ENCODE results near the gene AP4B1. TPM values are rescaled to one million over a fixed set of nuclear protein-coding genes. Genes with fewer than 3 reads are reported as not detected.

AP4B1 gene
- total and polyA plus RNA-seq, 9 of the 15 experiments (the other 6 are each of a cell fraction or from before 2014, with no cell fraction given) = 15.8 to 36.5 (median 24.6) TPM

DNA sequence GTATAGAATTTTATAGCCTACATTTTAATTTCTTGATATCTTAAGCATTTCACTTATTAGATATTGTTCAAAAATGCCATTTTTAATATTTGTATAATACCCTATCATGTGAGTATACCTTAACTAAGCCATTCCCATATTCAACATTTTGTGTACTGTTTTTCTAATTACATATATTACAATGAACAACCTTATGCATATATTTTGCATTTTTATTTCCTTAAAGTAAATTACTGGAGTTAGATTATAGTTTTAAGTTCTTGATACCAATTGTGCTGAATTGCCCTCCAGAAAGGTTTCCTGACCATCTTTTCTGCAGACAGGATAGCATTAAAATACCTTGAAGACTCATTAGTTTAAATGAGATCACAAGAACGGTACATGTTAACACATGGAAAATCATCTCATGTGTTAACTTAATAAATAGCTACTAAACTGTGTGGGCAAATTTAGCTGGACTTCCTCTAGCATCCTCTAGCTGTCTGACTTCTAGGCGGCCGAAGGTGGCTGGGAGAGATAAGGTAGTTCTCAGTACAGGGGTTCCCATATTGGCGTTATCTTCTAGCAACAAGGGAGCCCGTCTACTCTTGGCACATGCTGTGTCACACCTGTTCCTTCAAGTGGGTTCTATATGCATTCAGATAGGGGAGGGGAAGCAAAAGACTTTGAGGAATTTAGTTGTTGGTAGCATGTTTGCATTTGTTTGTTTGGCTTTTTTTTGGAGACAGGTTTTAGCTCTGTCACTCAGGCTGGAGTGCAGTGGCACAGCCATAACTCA, 9.5 kb upstream of the AP4B1 start (continued):
- TF ChIP-seq, protein P1, sequence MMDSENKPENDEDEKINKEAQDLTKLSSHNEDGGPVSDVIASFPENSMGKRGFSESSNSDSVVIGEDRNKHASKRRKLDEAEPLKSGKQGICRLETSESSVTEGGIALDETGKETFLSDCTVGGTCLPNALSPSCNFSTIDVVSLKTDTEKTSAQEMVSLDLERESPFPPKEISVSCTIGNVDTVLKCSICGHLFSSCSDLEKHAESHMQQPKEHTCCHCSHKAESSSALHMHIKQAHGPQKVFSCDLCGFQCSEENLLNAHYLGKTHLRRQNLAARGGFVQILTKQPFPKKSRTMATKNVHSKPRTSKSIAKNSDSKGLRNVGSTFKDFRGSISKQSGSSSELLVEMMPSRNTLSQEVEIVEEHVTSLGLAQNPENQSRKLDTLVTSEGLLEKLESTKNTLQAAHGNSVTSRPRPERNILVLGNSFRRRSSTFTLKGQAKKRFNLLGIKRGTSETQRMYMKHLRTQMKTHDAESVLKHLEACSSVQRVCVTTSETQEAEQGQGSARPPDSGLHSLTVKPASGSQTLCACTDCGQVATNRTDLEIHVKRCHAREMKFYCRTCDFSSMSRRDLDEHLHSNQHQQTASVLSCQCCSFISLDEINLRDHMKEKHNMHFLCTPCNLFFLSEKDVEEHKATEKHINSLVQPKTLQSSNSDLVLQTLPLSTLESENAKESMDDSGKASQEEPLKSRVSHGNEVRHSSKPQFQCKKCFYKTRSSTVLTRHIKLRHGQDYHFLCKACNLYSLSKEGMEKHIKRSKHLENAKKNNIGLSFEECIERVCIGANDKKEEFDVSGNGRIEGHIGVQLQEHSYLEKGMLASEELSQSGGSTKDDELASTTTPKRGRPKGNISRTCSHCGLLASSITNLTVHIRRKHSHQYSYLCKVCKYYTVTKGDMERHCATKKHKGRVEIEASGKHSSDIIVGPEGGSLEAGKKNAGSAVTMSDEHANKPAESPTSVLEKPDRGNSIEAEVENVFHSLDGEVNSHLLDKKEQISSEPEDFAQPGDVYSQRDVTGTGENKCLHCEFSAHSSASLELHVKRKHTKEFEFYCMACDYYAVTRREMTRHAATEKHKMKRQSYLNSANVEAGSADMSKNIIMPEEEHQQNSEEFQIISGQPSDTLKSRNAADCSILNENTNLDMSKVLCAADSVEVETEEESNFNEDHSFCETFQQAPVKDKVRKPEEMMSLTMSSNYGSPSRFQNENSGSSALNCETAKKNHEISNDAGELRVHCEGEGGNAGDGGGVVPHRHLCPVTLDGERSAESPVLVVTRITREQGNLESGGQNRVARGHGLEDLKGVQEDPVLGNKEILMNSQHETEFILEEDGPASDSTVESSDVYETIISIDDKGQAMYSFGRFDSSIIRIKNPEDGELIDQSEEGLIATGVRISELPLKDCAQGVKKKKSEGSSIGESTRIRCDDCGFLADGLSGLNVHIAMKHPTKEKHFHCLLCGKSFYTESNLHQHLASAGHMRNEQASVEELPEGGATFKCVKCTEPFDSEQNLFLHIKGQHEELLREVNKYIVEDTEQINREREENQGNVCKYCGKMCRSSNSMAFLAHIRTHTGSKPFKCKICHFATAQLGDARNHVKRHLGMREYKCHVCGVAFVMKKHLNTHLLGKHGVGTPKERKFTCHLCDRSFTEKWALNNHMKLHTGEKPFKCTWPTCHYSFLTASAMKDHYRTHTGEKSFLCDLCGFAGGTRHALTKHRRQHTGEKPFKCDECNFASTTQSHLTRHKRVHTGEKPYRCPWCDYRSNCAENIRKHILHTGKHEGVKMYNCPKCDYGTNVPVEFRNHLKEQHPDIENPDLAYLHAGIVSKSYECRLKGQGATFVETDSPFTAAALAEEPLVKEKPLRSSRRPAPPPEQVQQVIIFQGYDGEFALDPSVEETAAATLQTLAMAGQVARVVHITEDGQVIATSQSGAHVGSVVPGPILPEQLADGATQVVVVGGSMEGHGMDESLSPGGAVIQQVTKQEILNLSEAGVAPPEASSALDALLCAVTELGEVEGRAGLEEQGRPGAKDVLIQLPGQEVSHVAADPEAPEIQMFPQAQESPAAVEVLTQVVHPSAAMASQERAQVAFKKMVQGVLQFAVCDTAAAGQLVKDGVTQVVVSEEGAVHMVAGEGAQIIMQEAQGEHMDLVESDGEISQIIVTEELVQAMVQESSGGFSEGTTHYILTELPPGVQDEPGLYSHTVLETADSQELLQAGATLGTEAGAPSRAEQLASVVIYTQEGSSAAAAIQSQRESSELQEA (IDR thresholded peaks at IDR 0.05; ENCODE audit: low read depth) = no peak
- TF ChIP-seq TCF7L2 (IDR thresholded peaks at IDR 0.05; ENCODE audit: low read depth, low read length) = no peak
- TF ChIP-seq, protein P2, sequence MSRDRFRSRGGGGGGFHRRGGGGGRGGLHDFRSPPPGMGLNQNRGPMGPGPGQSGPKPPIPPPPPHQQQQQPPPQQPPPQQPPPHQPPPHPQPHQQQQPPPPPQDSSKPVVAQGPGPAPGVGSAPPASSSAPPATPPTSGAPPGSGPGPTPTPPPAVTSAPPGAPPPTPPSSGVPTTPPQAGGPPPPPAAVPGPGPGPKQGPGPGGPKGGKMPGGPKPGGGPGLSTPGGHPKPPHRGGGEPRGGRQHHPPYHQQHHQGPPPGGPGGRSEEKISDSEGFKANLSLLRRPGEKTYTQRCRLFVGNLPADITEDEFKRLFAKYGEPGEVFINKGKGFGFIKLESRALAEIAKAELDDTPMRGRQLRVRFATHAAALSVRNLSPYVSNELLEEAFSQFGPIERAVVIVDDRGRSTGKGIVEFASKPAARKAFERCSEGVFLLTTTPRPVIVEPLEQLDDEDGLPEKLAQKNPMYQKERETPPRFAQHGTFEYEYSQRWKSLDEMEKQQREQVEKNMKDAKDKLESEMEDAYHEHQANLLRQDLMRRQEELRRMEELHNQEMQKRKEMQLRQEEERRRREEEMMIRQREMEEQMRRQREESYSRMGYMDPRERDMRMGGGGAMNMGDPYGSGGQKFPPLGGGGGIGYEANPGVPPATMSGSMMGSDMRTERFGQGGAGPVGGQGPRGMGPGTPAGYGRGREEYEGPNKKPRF (IDR thresholded peaks at IDR 0.05; ENCODE audit: low read depth, low read length) = no peak
- TF ChIP-seq DMBX1 (CRISPR knock-in tag; IDR thresholded peaks at IDR 0.05; ENCODE audit: borderline replicate concordance) = peak; percentile 95
- TF ChIP-seq RAD21 (CRISPR knock-in tag; conservative IDR thresholded peaks at IDR 0.05 in 1 of 2, IDR thresholded peaks at IDR 0.05 in 1 of 2) = peak in 1 of 2 experiments; percentile 34; a peak in 2 of 4 replicates
- no peak for TF ChIP-seq ZSCAN29 (IDR thresholded peaks at IDR 0.05)
- no peak for TF ChIP-seq ZNF436 (CRISPR knock-in tag; IDR thresholded peaks at IDR 0.05)
- TF ChIP-seq MYNN (IDR thresholded peaks at IDR 0.05) = peak; percentile 95
- no peak for TF ChIP-seq MYNN (CRISPR knock-in tag; IDR thresholded peaks at IDR 0.05)
- TF ChIP-seq SMARCC2 (IDR thresholded peaks at IDR 0.05; ENCODE audit: low read depth) = peak; percentile 99
- TF ChIP-seq, protein P3, sequence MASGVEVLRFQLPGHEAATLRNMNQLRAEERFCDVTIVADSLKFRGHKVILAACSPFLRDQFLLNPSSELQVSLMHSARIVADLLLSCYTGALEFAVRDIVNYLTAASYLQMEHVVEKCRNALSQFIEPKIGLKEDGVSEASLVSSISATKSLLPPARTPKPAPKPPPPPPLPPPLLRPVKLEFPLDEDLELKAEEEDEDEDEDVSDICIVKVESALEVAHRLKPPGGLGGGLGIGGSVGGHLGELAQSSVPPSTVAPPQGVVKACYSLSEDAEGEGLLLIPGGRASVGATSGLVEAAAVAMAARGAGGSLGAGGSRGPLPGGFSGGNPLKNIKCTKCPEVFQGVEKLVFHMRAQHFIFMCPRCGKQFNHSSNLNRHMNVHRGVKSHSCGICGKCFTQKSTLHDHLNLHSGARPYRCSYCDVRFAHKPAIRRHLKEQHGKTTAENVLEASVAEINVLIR (CRISPR knock-in tag; IDR thresholded peaks at IDR 0.05) = no peak
- TF ChIP-seq, protein P4, sequence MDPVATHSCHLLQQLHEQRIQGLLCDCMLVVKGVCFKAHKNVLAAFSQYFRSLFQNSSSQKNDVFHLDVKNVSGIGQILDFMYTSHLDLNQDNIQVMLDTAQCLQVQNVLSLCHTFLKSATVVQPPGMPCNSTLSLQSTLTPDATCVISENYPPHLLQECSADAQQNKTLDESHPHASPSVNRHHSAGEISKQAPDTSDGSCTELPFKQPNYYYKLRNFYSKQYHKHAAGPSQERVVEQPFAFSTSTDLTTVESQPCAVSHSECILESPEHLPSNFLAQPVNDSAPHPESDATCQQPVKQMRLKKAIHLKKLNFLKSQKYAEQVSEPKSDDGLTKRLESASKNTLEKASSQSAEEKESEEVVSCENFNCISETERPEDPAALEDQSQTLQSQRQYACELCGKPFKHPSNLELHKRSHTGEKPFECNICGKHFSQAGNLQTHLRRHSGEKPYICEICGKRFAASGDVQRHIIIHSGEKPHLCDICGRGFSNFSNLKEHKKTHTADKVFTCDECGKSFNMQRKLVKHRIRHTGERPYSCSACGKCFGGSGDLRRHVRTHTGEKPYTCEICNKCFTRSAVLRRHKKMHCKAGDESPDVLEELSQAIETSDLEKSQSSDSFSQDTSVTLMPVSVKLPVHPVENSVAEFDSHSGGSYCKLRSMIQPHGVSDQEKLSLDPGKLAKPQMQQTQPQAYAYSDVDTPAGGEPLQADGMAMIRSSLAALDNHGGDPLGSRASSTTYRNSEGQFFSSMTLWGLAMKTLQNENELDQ (CRISPR knock-in tag; IDR thresholded peaks at IDR 0.05; ENCODE audit: borderline replicate concordance) = no peak
- no peak for TF ChIP-seq POU5F1 (IDR thresholded peaks at IDR 0.05; ENCODE audit: borderline replicate concordance, low read depth, low read length, partially characterized antibody)

All from K562 (cell line).